H1 (cell line): ENCODE results near the gene CPA2. TPM values are rescaled to one million over a fixed set of nuclear protein-coding genes. Genes with fewer than 3 reads are reported as not detected.

Experiments
- EZH2 ChIP-seq: fragments of 200-600 bp; sonication (generic); IDR thresholded peaks from 2 replicates; pipeline ENCODE4 v1.7.1; 2012; ENCODE audit warnings: low read depth, mild to moderate bottlenecking, moderate library complexity, low read length, inconsistent platforms; ENCODE audit not compliant: severe bottlenecking
- NANOG ChIP-seq: IDR thresholded peaks from 2 replicates; pipeline ENCODE4 v1.6.1; 2011; ENCODE audit warnings: low read length, low read depth, mild to moderate bottlenecking, inconsistent platforms; ENCODE audit not compliant: insufficient read depth, poor library complexity, severe bottlenecking
- TAF1 ChIP-seq: IDR thresholded peaks from 2 replicates; pipeline ENCODE4 v1.6.1; 2011; ENCODE audit warnings: mild to moderate bottlenecking, low read depth, low read length
- polyA plus RNA-seq, 7 experiments: library from polyadenylated mRNA; depleted of rRNA in 3 of 7; stranded (reverse) in 5 of 7; unstranded in 2 of 7; fragments of >200 nt in 5 of 7; fragments of 200-250 nt in 2 of 7; gene quantifications; 1 replicate in 5 of 7; 2 replicates in 1 of 7; 4 replicates in 1 of 7; pipeline versions ENCODE4 v1.2.1 to v1.2.3, GENCODE V29; 2011 to 2013; ENCODE audit warnings: missing spikeins in 2 of 7, mixed read lengths in 2 of 7
- total RNA-seq: library from RNA; stranded (reverse); fragmentation: NEBNext Ultra II Directional; extraction: Animal tissue kit (Norgen Biotek cat#: 25700); gene quantifications from 2 replicates; pipeline ENCODE4 v1.2.1, GENCODE V29; 2021

The CPA2 gene
- total and polyA plus RNA-seq, 2 of the 8 experiments (the other 6 are each of a cell fraction or from before 2014, with no cell fraction given) = 0.21 TPM; not detected in 1

GRCh38 chr7:130322615-130323014, 56.0 kb downstream of the CPA2 start (continued):
- TF ChIP-seq TAF1 (no peak), NANOG (no peak), EZH2 (no peak)
